DOHH2 (cell line): ENCODE measurements around the gene KCNIP4.

ENCODE experiments used
- CTCF ChIP-seq: fragments of 200-600 bp; sonication (generic); IDR thresholded peaks from one replicate; pipeline ENCODE4 v1.5.1; 2014; ENCODE audit warnings: antibody characterized with exemption, mild to moderate bottlenecking, low read depth, low read length; ENCODE audit not compliant: poor library complexity, severe bottlenecking
- EZH2phosphoT487 ChIP-seq: fragments of 200-600 bp; sonication (generic); IDR thresholded peaks from 2 replicates; pipeline ENCODE4 v1.6.1; 2017; ENCODE audit warnings: borderline replicate concordance, mild to moderate bottlenecking, antibody characterized with exemption, low read length, moderate library complexity, mixed read lengths

GRCh38 chr4:21447301-21448054, 501.1 kb downstream of the KCNIP4 start:
- TF ChIP-seq CTCF = no peak
- TF ChIP-seq EZH2phosphoT487 = no peak
